GM23248 (cell line): ENCODE results near the gene RAB36.

Source experiments
- EZH2 ChIP-seq: fragments of 200-600 bp; sonication (generic); IDR thresholded peaks from 2 replicates; pipeline ENCODE4 v1.6.1; 2018; ENCODE audit warnings: antibody characterized with exemption, mild to moderate bottlenecking; ENCODE audit not compliant: insufficient read depth, poor library complexity, severe bottlenecking
- EZH2phosphoT487 ChIP-seq: fragments of 200-600 bp; sonication (generic); IDR thresholded peaks from 2 replicates; pipeline ENCODE4 v1.6.1; 2018; ENCODE audit warnings: antibody characterized with exemption, moderate library complexity, mild to moderate bottlenecking, low read depth; ENCODE audit not compliant: insufficient read depth

- TF ChIP-seq EZH2 (no peak), EZH2phosphoT487 (no peak)
These were observed 16.3 kb downstream of the RAB36 start for GRCh38 chr22:23161574-23161973.
